WTC11 (cell line): Measurements from ENCODE around the gene ZC3H12D. TPM values are rescaled to one million over a fixed set of nuclear protein-coding genes. Genes with fewer than 3 reads are reported as not detected.

Experiments used
- ATAC-seq: fragments of 200-7000 bp; cut with Tn5 transposase; 2 replicates; pipeline ENCODE4 v1.10.0; 2021; ENCODE audit warnings: mild to moderate bottlenecking, moderate library complexity
- CTCF ChIA-PET: fragments of 300-600 bp; sonication (Branson Sonifier 250); formaldehyde crosslinking; loops from one replicate; lab custom pipeline; 2021; ENCODE audit warnings: antibody characterized with exemption; lab: Charles Lee
- POLR2A ChIA-PET: fragments of 350-600 bp; sonication (Branson Sonifier 250); formaldehyde crosslinking; loops from one replicate; lab custom pipeline; 2021; ENCODE audit warnings: antibody characterized with exemption; lab: Charles Lee
- DNase-seq: peaks from one replicate; pipeline ENCODE4 v3.0.0; 2021; ENCODE audit warnings: low spot score
- H3K27ac Mint-ChIP-seq: 2 replicates; pipeline ENCODE4 v1.8.0; 2021; ENCODE audit warnings: mixed read lengths
- H3K27me3 Mint-ChIP-seq: 2 replicates; pipeline ENCODE4 v1.8.0; 2021; ENCODE audit warnings: low read depth, mild to moderate bottlenecking, moderate library complexity, mixed read lengths
- H3K36me3 Mint-ChIP-seq: 2 replicates; pipeline ENCODE4 v1.8.0; 2021; ENCODE audit warnings: mixed read lengths
- H3K4me1 Mint-ChIP-seq: 2 replicates; pipeline ENCODE4 v1.8.0; 2022; ENCODE audit warnings: mixed read lengths
- H3K4me3 Mint-ChIP-seq: 2 replicates; pipeline ENCODE4 v1.8.0; 2021; ENCODE audit warnings: mild to moderate bottlenecking, moderate library complexity, mixed read lengths
- H3K9me3 Mint-ChIP-seq: 2 replicates; pipeline ENCODE4 v1.8.0; 2021; ENCODE audit warnings: mixed read lengths
- ATF1 ChIP-seq: sonication (generic); formaldehyde crosslinking; IDR thresholded peaks from 2 replicates; pipeline ENCODE4 v1.8.1; 2023; ENCODE audit warnings: mild to moderate bottlenecking, moderate library complexity, missing genetic modification reagents
- ESRRA ChIP-seq: sonication (generic); formaldehyde crosslinking; IDR thresholded peaks from 2 replicates; pipeline ENCODE4 v1.8.1; 2022; ENCODE audit warnings: mild to moderate bottlenecking, missing genetic modification reagents, borderline replicate concordance
- GRHL2 ChIP-seq: fragments of 250-450 bp; sonication (Bioruptor Pico); IDR thresholded peaks from 2 replicates; pipeline ENCODE4 v1.8.0; 2022; ENCODE audit warnings: mild to moderate bottlenecking, moderate library complexity; ENCODE audit not compliant: insufficient replicate concordance, severe bottlenecking
- JAZF1 ChIP-seq: fragments of 250-450 bp; sonication (Bioruptor Pico); IDR thresholded peaks from 2 replicates; pipeline ENCODE4 v1.9.0; 2021; ENCODE audit warnings: moderate library complexity, mild to moderate bottlenecking, inconsistent platforms
- JUN ChIP-seq: sonication (generic); formaldehyde crosslinking; IDR thresholded peaks from 2 replicates; pipeline ENCODE4 v1.8.0; 2023; ENCODE audit warnings: mild to moderate bottlenecking, missing genetic modification reagents
- MXD4 ChIP-seq: fragments of 250-450 bp; sonication (Bioruptor Pico); IDR thresholded peaks from 2 replicates; pipeline ENCODE4 v1.8.0; 2021; ENCODE audit warnings: mild to moderate bottlenecking, moderate library complexity, borderline replicate concordance
- MYBL2 ChIP-seq: sonication (generic); formaldehyde crosslinking; IDR thresholded peaks from 2 replicates; pipeline ENCODE4 v1.8.1; 2023; ENCODE audit warnings: mild to moderate bottlenecking, moderate library complexity, missing genetic modification reagents
- NR2C2 ChIP-seq: sonication (generic); formaldehyde crosslinking; IDR thresholded peaks from 2 replicates; pipeline ENCODE4 v1.8.0; 2022; ENCODE audit warnings: mild to moderate bottlenecking, missing genetic modification reagents
- PREB ChIP-seq: sonication (generic); formaldehyde crosslinking; IDR thresholded peaks from 2 replicates; pipeline ENCODE4 v1.8.1; 2022; ENCODE audit warnings: mild to moderate bottlenecking, missing genetic modification reagents, moderate library complexity, borderline replicate concordance
- SOX15 ChIP-seq: fragments of 250-450 bp; sonication (Bioruptor Pico); IDR thresholded peaks from 2 replicates; pipeline ENCODE4 v1.9.0; 2021; ENCODE audit warnings: mild to moderate bottlenecking
- SP1 ChIP-seq: sonication (generic); formaldehyde crosslinking; conservative IDR thresholded peaks from 2 replicates; pipeline ENCODE4 v1.8.1; 2022; ENCODE audit warnings: missing genetic modification reagents
- TEAD4 ChIP-seq: sonication (generic); formaldehyde crosslinking; IDR thresholded peaks from 2 replicates; pipeline ENCODE4 v1.8.0; 2022; ENCODE audit warnings: mild to moderate bottlenecking, missing genetic modification reagents
- USF2 ChIP-seq: sonication (generic); formaldehyde crosslinking; IDR thresholded peaks from 2 replicates; pipeline ENCODE4 v1.8.1; 2023; ENCODE audit warnings: mild to moderate bottlenecking, missing genetic modification reagents, moderate library complexity
- ZMAT4 ChIP-seq: fragments of 250-450 bp; sonication (Bioruptor Pico); IDR thresholded peaks from 2 replicates; pipeline ENCODE4 v1.9.0; 2021; ENCODE audit warnings: mild to moderate bottlenecking
- ZNF219 ChIP-seq: sonication (generic); formaldehyde crosslinking; IDR thresholded peaks from 2 replicates; pipeline ENCODE4 v1.8.0; 2023; ENCODE audit warnings: missing genetic modification reagents, mild to moderate bottlenecking, borderline replicate concordance
- ZNF232 ChIP-seq: sonication (generic); formaldehyde crosslinking; IDR thresholded peaks from 2 replicates; pipeline ENCODE4 v1.8.0; 2022; ENCODE audit warnings: mild to moderate bottlenecking, missing genetic modification reagents
- ZNF416 ChIP-seq: fragments of 250-450 bp; sonication (Bioruptor Pico); IDR thresholded peaks from 2 replicates; pipeline ENCODE4 v1.9.0; 2021; ENCODE audit warnings: mild to moderate bottlenecking, inconsistent platforms
- ZNF423 ChIP-seq: fragments of 250-450 bp; sonication (Bioruptor Pico); IDR thresholded peaks from 2 replicates; pipeline ENCODE4 v2.1.2; 2022; ENCODE audit warnings: mild to moderate bottlenecking, moderate library complexity
- ZNF512 ChIP-seq: sonication (generic); formaldehyde crosslinking; IDR thresholded peaks from 2 replicates; pipeline ENCODE4 v1.8.1; 2022; ENCODE audit warnings: missing genetic modification reagents, borderline replicate concordance
- ZSCAN18 ChIP-seq: fragments of 250-450 bp; sonication (Bioruptor Pico); IDR thresholded peaks from 2 replicates; pipeline ENCODE4 v2.1.2; 2022; ENCODE audit warnings: mild to moderate bottlenecking, moderate library complexity
- total RNA-seq: library from RNA; stranded (reverse); gene quantifications from 3 replicates; pipeline ENCODE4 v1.2.3, GENCODE V29; 2021

The ZC3H12D gene
- total RNA-seq, 1 experiment from 2014 or later: 0.13 TPM

GRCh38 chr6:149472241-149472640 is 12.6 kb downstream of the ZC3H12D start:
- H3K27ac Mint-ChIP-seq: no peak overlapping the region
- H3K4me1 Mint-ChIP-seq: peaks cover 7% of the 10 kb centered on the region
- H3K36me3 Mint-ChIP-seq: no peaks in the 10 kb centered on the region
- DNase-seq (no peak), ATAC-seq (no peak)
- POLR2A ChIA-PET: no interaction called here
- CTCF ChIA-PET: no interaction called here
- TF ChIP-seq ZNF232 (CRISPR knock-in tag) (no peak), MXD4 (CRISPR knock-in tag) (no peak), MYBL2 (CRISPR knock-in tag) (no peak), TEAD4 (no peak)
- H3K4me3 Mint-ChIP-seq: no peak overlapping the region
- no peaks in the 10 kb centered on the region for H3K27me3 Mint-ChIP-seq
- H3K9me3 Mint-ChIP-seq: no peaks in the 10 kb centered on the region

- Mint-ChIP-seq H3K4me3 (no peak overlapping the region), H3K4me1 (peaks cover 7% of the 10 kb centered on the region), H3K27me3 (no peaks in the 10 kb centered on the region), H3K9me3 (no peaks in the 10 kb centered on the region), H3K36me3 (no peaks in the 10 kb centered on the region), H3K27ac (no peak overlapping the region)
- DNase-seq (no peak), ATAC-seq (no peak)
- ChIA-PET POLR2A (no interaction called here), CTCF (no interaction called here)
- no peak for TF ChIP-seq ZNF423 (CRISPR knock-in tag)
- no peak for TF ChIP-seq USF2
- TF ChIP-seq ZSCAN18 (CRISPR knock-in tag): no peak
- TF ChIP-seq JUN (CRISPR knock-in tag): no peak
- no peak for TF ChIP-seq SOX15
- TF ChIP-seq JAZF1 (CRISPR knock-in tag): no peak
- no peak for TF ChIP-seq ZNF512 (CRISPR knock-in tag)
- TF ChIP-seq GRHL2 (CRISPR knock-in tag): no peak
- no peak for TF ChIP-seq ESRRA (CRISPR knock-in tag)
- no peak for TF ChIP-seq ATF1 (CRISPR knock-in tag)
- TF ChIP-seq PREB (CRISPR knock-in tag): no peak
- TF ChIP-seq ZNF416 (CRISPR knock-in tag): no peak
- no peak for TF ChIP-seq ZNF219 (CRISPR knock-in tag)
- TF ChIP-seq NR2C2: no peak
These were observed 13.0 kb downstream of the ZC3H12D start for GRCh38 chr6:149471801-149472200.

- ATAC-seq: no peak
- Mint-ChIP-seq H3K9me3 (no peaks in the 10 kb centered on the region), H3K4me3 (no peak overlapping the region)
- POLR2A ChIA-PET: no interaction called here
- TF ChIP-seq SP1: no peak
- no peak for TF ChIP-seq ZMAT4 (CRISPR knock-in tag)
- no peak for TF ChIP-seq ZNF416 (CRISPR knock-in tag)
- TF ChIP-seq, all 79 proteins: peak for 0
- no peaks in the 10 kb centered on the region for H3K36me3 Mint-ChIP-seq
- CTCF ChIA-PET: no interaction called here
- no peaks in the 10 kb centered on the region for H3K27me3 Mint-ChIP-seq
- peaks cover 7% of the 10 kb centered on the region for H3K4me1 Mint-ChIP-seq
- no peak for DNase-seq
- no peak overlapping the region for H3K27ac Mint-ChIP-seq
These were observed 13.9 kb downstream of the ZC3H12D start for GRCh38 chr6:149470948-149471347.
